GM19035 (cell line): ENCODE data around the gene SFRP2.

Experiments
- ATAC-seq: cut with Tn5 transposase; IDR thresholded peaks from one replicate; pipeline ENCODE4 v1.9.1; 2021; ENCODE audit not compliant: unreplicated experiment

Gene SFRP2, protein sequence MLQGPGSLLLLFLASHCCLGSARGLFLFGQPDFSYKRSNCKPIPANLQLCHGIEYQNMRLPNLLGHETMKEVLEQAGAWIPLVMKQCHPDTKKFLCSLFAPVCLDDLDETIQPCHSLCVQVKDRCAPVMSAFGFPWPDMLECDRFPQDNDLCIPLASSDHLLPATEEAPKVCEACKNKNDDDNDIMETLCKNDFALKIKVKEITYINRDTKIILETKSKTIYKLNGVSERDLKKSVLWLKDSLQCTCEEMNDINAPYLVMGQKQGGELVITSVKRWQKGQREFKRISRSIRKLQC

DNA sequence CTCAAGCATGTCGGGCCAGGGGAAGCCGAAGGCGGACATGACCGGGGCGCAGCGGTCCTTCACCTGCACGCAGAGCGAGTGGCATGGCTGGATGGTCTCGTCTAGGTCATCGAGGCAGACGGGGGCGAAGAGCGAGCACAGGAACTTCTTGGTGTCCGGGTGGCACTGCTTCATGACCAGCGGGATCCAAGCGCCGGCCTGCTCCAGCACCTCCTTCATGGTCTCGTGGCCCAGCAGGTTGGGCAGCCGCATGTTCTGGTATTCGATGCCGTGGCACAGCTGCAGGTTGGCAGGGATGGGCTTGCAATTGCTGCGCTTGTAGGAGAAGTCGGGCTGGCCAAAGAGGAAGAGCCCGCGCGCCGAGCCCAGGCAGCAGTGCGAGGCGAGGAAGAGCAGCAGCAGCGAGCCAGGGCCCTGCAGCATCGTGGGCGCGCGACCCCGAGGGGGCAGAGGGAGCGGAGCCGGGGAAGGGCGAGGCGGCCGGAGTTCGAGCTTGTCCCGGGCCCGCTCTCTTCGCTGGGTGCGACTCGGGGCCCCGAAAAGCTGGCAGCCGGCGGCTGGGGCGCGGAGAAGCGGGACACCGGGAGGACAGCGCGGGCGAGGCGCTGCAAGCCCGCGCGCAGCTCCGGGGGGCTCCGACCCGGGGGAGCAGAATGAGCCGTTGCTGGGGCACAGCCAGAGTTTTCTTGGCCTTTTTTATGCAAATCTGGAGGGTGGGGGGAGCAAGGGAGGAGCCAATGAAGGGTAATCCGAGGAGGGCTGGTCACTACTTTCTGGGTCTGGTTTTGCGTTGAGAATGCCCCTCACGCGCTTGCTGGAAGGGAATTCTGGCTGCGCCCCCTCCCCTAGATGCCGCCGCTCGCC lies at the start of gene SFRP2:
Gene SFRP2, minus strand, starts transcription at position 671 of the 864 bp plus-strand sequence. Its CDS starts 248 bp downstream, at position 423.
- no peak for ATAC-seq

DNA sequence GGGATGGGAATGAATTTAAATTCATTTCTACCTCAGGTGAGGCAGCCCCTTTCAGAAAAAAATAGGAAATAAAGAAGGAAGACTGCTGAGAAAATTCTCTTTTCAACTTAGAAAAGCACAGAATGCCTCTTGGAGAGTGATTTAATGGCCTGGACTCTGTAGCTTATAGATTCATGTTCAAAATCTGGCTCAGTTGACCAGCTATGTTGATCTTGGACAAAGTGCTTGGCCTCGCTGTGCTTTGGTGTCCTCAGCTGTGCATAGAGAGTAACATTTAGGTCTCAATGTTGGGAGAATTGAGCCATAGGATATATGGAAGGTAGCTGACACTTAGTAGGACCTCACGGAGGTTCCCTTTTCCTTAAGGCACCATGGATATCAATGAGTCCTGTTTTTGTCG lies 49.7 kb upstream of the SFRP2 start:
- no peak for ATAC-seq

DNA sequence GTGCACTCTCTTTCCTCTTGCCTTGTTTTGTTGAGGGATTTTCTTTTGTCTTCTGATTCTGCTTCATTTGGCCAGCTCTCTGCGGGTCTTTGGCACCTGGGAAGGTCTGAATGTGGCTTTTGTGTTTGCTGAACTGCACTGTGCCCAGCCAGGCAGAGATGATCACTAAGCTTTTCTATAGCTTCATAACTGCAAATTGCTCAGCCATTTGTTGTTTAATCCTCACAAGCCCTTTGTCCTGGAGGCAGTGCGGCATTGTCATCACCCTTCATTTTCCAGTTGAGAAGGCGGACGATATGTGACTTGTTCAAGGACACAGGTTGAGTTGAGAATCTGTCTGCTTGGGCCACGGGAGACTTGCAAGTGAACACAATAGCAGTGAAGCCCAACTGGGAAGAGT lies 46.0 kb upstream of the SFRP2 start:
- no peak for ATAC-seq

DNA sequence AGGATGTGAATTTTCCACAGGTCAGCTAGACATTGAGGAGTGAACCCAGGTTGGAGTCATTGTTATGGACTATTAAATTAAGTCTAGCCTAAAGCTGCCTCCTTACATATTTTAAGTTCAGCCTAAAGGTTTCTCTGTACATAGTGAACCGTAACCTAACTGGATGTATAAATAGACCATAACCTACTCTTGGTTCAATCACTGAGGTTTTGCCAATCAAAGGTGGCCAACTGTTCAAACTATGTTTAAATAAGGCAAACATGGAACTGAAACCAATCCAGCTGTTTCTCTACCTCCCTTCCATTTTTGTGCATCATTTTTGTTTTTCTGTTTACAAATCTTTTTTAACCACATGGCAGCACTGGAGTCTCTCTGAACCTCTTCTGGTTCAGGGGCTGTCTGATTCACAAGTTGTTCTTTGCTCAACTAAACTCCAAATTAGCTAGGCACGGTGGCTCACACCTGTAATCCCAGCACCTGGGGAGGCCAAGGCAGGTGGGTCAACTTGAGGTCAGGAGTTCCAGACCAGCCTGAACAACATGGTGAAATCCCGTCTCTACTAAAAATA lies 43.9 kb upstream of the SFRP2 start:
- ATAC-seq, result no peak

DNA sequence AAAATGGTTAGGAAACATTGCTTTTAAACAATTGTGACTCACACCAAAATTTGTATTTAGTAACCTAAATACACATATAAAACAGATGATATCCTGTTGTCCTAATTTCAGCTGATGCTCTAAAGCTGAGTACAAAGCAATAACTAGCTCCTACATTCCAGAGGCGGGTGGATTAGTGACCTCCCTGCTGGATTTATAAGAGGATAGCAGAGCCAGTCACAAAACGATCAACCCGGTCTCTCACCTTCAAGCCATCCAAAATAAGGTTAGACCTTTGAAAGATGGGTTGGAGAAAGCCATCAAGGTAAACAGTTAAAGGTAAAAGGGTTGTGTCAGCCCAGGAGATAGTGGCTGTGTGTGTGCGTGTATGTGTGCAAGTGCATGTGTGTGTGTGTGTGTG lies 43.2 kb upstream of the SFRP2 start:
- no peak for ATAC-seq

DNA sequence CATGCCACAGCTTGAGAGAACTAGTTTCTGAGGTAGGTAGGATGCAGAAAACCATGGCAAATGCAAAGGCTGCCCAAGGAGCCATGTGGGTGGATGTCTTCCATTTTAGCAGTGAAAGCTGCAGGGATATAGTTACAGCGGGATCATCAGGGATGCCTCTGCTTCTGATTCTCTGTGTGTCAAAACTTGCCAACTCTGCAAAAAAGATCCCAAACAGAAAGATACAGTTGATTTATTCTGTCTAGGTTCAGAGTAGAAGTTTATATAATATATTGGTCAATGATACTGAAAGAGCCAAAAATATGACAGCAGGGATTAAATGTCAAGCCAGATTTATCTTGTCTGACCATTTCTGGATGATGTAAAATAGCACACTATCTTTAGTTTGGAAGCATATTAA lies 42.4 kb upstream of the SFRP2 start:
- ATAC-seq, result no peak

DNA sequence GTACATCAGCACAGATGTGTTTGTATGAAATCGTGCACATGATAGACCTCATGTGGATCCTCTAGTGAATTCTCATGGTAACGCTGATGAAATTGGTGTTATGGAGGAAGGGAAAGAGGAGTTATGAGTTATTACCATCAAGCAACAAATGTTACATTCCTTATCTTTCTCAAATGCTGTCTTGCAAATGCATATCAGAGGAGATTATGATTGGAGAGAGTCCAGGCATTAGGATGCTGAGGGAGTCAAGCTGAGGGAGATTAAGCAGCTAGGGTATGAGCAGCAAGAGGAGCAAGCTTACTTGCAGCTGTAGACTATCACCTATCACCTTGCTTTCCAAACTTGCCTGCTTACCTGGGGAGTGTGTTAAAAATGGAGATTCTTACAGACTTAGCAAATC lies 36.8 kb upstream of the SFRP2 start:
- no peak for ATAC-seq

DNA sequence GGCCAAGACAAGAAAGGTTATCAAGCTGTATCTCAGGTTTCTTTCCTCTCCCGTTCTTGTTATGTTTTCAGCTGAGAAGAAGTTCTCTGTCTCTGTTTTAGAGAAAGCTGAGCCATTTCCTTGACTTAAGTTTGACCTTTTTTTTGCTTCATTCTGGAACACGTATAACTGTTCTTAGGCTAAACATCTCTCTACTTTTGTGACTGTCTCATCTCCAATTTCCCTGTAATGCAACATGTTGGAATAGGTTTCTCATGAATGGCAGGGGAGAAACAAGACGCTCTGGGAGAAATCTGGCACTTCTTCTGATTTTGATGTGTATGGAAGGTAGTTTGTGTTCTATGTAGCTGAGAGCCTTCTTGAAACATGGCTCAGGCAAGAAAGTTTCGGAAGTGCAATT lies 36.2 kb upstream of the SFRP2 start:
- no peak for ATAC-seq

DNA sequence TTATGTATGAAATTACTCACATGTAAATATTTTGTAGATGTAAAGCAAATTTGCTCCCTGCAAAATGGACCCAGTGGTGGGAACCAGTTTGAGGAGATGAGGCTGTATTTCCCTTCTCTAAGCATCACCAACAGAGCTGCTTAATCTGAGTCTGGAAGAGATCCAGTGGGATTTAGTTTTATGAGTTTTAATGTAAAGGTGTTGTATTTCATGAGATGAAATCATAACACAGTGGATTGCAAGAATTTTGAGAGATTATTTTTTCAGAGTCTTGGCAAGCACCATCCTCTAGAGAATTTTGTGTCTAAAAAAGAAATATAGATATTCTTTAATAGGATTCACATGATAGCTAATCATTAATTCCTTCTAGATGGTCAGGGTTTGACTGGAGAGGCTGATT lies 35.6 kb upstream of the SFRP2 start:
- no peak for ATAC-seq

DNA sequence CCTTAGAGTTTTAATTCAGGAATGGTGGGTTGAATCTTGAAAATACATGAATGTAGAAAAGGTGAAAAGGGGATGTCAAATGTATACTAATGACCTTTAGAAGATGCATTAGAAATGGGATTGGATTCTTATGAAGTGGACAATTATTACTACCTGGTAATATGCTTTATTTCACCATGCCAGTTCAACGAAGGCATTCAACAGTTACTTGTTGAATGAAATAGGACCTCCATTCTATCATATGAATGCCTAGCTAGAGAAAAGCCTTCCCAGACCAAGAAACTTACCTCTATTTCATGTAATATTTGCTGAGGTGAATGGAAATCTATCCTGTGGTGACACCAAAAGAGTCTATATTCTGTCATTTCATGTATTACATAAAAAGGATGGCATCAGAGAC lies 34.6 kb upstream of the SFRP2 start:
- no peak for ATAC-seq

DNA sequence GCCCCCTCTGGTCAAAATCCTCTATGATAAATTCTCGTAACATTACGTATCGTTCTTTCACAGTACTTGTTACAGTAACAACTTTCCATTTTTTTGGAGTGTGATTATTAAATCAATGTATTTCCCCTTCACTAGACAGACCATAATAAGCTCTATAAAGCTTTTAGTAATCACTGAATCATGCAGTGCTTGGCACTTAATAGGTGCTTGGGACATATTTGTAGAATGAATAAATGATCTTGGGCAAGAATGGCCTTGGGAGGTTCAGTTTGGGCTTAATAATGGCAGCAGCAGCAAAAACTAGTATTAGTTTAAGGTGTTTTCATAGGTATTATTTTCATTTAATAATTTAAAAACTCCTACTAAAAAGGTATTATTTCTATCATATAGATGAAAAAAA lies 33.4 kb upstream of the SFRP2 start:
- no peak for ATAC-seq

DNA sequence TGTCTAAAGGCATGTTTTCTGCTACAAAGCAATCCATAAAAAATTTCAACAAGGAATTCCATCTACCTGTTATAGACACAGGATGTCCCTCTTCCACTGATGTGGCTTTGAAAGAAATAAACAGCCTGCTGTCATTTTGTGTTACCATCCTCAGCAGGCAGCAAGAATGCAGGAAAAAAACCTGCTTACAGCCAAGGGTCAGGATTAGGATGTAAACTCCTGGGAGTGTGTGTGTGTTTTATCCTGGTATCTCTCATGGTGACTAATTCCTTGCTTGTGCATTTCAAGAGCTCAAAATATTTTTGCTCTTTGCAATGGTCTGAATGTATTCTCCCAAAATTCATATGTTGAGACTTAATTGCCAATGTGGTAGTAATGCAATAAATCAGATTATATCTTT lies 28.6 kb upstream of the SFRP2 start:
- no peak for ATAC-seq

DNA sequence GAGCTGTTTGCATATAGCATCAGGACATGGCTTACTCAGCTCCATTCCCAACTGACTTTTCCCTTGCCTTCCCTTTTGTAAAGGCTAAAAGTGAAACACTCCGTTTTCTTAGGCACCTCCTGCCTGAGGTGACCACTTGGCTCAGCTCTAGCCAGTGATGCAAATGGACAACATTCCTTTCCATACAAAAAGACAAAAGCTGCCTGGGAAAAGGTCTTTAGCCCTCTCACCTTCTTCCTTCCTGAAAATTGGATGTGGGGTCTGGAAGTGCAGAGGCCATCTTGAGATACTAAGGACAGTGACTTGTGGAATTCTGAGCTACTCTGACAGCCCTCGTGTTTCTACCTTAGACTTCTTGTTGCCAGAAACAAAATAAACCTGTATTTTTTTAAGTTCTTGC lies 27.7 kb upstream of the SFRP2 start:
- no peak for ATAC-seq

DNA sequence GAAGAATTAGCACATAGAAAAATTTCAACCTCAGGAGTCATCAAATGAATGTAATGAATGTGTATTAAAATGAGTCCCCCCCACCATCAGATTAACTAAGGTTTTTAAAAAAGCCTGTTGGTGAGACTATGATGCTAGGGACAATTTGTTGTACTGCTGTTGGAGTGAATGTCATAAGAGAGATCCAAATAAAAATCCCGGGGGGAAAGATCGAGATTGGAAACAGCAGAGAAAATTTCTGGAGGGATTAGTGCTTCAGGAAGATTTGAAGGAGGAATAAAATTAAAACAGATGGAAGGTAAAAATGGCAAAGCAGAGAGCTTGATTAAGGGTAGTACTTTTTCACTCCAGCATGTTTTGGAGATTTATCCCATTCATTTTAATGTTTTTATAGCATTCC lies 25.9 kb upstream of the SFRP2 start:
- no peak for ATAC-seq

DNA sequence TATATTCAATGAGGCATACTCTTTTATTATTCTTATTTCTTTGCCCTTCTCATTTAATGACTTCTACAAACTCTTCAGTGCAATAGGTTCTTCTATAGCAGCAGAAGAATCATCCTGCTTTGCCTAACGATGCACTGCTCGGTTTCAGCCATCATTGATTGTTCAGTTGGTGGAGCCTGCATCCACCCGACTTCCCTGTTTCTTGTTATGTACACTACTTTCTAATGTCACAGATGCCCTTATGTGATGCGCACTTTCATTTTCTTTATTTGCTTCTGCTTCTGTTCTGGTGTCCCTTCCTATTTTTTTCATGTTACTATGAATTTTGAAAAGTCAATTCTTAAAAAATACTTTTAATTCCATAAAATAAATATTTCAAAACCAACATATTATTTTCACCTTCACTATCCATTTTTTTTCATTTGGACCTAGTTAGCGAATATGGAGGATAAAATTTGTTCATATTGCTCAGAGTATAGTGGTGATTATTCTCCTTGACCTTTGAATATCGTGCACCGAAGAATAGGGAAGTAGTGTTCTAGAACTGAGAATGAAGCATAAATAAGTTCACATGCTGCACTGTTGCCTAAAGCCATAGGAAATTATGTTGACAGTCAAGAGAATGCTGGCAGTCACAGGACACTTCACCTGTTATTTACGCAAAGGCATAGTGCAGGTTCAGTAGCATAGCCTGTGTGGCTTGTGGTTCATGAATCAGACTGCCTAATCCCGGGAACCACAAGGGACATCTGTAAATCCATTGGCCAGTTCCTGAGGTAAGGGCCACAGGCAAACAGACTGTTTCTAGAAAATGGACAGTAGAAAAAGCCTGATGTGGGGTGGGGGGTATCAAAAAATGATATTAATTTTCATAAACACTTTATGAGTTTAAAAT lies 21.3 kb upstream of the SFRP2 start:
- ATAC-seq, result no peak

DNA sequence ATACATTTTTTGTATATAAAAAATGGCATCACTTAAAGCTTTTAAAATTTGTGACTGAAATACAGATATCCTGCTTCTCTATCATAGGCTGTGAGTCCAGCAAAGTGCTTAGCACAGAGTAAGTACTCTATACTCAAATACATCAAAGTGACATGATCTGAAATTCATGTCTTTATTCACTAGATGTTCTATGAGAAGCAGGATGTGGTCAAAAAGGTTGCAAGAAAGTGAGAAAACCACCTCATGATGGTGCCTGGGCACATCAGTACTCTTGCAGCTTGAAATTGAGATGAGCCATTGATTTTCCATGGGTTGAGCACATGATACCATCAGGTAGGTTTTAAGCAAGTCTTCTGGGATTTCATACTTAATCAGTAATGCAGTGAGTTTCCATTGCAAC lies 20.4 kb upstream of the SFRP2 start:
- no peak for ATAC-seq

DNA sequence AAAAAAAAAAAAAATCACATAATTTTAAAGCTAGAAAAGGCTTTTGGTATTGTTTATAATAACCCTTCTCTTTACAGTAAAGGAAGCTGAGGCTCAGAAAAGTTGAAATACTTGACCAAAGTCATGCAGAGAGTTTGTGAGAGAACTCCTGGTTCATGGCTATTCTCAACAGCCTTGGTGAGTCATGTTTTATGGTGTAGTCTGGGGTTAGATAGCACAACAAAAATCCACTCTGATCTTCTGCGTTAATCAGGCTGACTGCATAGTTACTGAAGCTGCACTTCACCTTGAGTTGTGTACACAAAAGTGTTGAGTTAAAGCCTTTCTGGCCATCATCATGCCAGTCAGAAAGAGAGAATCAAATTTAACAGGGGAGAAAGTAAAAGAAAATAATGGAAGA lies 19.3 kb upstream of the SFRP2 start:
- no peak for ATAC-seq

DNA sequence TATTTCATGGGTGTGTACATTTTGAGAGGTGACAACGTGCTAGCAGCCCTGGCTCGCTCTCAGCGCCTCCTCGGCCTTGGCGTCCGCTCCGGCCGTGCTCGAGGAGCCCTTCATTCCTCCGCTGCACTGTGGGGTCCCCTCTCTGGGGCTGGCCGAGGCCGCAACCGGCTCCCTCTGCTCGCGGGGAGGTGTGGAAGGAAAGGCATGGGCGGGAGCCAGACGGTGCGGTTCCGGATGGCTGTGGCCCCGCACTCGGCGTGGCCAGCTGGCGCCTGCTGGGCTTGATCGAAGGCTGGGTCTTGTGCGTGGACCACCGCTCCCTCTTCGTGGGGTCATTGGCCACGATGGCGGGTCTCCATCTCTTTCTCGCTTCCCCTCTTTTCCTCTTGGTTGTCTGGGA lies 17.2 kb upstream of the SFRP2 start:
- no peak for ATAC-seq

DNA sequence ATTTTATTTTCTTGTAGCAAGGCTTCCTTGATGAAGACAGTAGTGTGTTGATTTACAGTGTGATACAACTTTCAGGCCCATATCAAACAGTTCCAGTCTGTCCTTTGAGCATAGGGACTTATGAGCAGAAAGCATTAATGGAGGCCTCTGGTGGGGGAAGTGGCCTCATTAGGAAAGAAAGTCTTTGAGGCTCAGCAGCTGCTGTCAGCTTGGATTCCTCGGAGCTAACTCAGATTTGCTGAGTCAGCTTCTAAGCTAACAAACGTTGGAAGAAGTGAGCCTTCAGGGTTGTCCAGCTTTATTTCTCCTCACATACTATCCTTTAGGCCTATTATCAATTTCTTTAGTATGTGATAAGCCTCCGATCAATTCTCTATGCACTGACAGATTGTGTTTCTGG lies 15.8 kb upstream of the SFRP2 start:
- no peak for ATAC-seq

DNA sequence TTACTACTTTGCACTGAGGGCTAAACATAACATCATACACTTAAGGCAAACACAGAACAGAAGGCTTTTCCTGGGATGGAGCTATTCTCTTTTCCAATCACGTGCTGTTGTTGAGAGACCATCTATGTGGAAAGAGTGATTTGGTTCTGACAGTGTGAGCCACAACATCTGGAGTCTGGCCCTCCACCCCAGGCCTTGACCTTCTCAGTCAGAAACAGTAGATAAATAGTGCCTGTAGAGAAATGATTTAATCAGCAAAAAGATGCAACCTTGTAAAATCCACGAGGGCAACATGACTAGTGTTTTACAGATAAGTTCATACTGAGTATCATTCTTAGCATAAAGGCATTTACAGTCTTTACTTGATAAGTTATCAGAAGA lies 10.8 kb upstream of the SFRP2 start:
- ATAC-seq, result no peak
